Fibroblast of the aortic adventitia (primary cell): ENCODE data around the gene MSH3. TPM values are rescaled to one million over a fixed set of nuclear protein-coding genes. Genes with fewer than 3 reads are reported as not detected.
A peak's percentile ranks its signal among the peaks of the same experiment; 100 is the strongest.
"Not testable (repeated sequence)": the region's sequence is repeated elsewhere in the genome, so short reads cannot be mapped to it uniquely, and the experiment has no call there.

ENCODE experiments used
- DNase-seq: peaks from one replicate; pipeline ENCODE4 v3.0.0-alpha.2; 2010; ENCODE audit warnings: low read depth
- H3K4me3 ChIP-seq: 2 replicates; pipeline ENCODE4 v1.5.1; 2011; ENCODE audit warnings: low read depth, mild to moderate bottlenecking, control low read depth, low read length, moderate library complexity
- total RNA-seq: library from RNA; depleted of rRNA; stranded (reverse); fragments of >200 nt; gene quantifications from 2 replicates; pipeline ENCODE4 v1.2.3, GENCODE V29; 2012; ENCODE audit warnings: low replicate concordance
- TF ChIP-seq, protein P1 (sequence below): IDR thresholded peaks from 2 replicates; pipeline ENCODE4 v1.5.1; 2011; ENCODE audit warnings: mild to moderate bottlenecking, low read length, control low read depth, inconsistent platforms; ENCODE audit not compliant: insufficient read depth

The MSH3 gene
- total RNA-seq, 1 donor, result 25.0 TPM

DNA sequence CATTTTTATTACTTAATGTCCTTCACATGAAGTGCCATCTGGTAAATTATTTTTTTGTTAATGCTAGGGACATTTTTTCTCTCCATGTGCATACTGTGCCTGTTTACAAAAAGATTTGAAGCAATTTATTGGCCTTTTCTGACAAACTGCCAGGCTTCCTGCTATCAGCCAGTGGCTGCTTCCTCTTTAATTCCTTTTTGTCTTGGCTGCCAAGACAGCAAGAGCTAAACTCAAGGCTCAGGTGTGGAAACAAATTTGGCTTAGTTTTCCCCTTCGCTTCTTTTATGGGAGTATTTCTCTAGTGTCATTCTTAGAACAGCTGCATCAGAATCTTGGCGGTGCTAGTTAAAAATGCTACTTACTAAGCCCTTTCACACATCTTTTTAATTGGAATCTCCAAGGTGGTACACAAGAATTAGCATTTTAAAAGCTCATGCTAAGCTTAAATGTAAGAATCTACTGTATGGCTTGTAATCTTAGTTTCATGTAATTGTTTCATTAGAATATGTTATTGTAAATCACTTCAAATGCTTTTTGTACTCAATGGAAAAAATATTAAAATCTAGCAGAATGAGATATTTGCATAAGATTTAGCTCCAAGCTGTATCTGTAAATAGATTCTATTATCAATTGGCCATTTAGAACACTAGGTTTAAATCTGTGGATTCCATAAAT is 171.5 kb downstream of the MSH3 start:
- TF ChIP-seq, protein P1, sequence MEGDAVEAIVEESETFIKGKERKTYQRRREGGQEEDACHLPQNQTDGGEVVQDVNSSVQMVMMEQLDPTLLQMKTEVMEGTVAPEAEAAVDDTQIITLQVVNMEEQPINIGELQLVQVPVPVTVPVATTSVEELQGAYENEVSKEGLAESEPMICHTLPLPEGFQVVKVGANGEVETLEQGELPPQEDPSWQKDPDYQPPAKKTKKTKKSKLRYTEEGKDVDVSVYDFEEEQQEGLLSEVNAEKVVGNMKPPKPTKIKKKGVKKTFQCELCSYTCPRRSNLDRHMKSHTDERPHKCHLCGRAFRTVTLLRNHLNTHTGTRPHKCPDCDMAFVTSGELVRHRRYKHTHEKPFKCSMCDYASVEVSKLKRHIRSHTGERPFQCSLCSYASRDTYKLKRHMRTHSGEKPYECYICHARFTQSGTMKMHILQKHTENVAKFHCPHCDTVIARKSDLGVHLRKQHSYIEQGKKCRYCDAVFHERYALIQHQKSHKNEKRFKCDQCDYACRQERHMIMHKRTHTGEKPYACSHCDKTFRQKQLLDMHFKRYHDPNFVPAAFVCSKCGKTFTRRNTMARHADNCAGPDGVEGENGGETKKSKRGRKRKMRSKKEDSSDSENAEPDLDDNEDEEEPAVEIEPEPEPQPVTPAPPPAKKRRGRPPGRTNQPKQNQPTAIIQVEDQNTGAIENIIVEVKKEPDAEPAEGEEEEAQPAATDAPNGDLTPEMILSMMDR, result no peak
- peak; percentile 4 for DNase-seq
- no peak overlapping the region for H3K4me3 ChIP-seq

GRCh38 chr5:80834710-80835109 is 180.3 kb downstream of the MSH3 start:
- TF ChIP-seq, protein P1, result no peak
- no peak overlapping the region for H3K4me3 ChIP-seq
- DNase-seq, result peak; percentile 2

GRCh38 chr5:80835128-80835527 is 180.7 kb downstream of the MSH3 start:
- H3K4me3 ChIP-seq, result no peak overlapping the region
- TF ChIP-seq, protein P1, result no peak

DNA sequence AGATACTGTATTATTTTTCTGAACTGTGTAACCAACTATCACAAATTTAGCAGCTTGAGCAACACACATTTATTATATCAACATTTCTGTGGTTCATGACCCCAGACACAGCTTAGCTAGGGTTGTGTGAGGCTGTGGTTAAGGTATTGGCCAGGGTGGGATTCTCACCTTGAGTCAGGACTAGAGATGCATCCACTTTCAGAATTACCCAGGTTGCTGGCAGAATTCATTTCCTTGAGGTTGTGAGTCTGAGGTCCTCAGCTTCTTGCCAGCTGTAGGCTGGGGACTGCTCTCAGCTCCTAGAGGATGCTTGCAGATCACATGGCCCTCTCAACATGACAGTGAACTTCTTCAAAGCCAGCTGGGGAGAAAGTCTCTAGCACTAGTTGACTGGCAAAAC is 183.2 kb downstream of the MSH3 start:
- TF ChIP-seq, protein P1, result no peak
- no peak for DNase-seq
- H3K4me3 ChIP-seq, result no peak overlapping the region

More at GRCh38 chr5:80835128-80835527, 180.7 kb downstream of the MSH3 start:
- no peak for DNase-seq

DNA sequence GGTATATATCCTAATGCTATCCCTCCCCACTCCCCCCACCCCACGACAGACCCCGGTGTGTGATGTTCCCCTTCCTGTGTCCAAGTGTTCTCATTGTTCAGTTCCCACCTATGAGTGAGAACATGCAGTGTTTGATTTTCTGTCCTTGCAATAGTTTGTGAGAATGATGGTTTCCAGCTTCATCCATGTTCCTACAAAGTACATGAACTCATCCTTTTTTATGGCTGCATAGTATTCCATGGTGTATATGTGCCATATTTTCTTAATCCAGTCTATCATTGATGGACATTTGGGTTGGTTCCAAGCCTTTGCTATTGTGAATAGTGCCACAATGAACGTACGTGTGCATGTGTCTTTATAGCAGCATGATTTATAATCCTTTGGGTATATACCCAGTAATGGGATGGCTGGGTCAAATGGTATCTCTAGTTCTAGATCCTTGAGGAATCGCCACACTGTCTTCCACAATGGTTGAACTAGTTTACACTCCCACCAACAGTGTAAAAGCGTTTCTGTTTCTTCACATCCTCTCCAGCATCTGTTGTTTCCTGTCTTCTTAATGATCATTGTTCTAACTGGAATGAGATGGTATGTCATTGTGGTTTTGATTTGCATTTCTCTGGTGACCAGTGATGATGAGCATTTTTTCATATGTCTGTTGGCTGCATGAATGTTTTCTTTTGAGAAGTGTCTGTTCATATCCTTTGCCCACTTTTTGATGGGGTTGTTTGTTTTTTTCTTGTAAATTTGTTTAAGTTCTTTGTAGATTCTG is 186.8 kb downstream of the MSH3 start:
- not testable (repeated sequence) for DNase-seq, H3K4me3 ChIP-seq

- H3K4me3 ChIP-seq, DNase-seq: not testable (repeated sequence)
These were observed 192.0 kb downstream of the MSH3 start for GRCh38 chr5:80846422-80846821.

DNA sequence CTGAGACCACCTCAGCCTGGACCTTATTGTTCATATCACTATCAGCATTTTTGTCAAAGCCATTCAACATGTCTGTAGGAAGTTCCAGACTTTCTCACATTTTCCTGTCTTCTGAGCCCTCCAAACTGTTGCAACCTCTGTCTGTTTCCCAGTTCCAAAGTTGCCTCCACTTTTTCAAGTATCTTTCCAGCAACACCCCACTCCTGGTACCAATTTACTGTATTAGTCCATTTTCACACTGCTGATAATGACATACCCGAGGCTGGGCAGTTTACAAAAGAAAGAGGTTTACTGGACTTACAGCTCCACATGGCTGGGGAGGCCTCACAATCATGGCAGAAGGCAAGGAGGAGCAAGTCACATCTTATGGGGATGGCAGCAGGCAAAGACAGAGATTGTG is 195.7 kb downstream of the MSH3 start:
- not testable (repeated sequence) for DNase-seq, H3K4me3 ChIP-seq

- TF ChIP-seq, protein P1, result no peak
- no peak for DNase-seq
- H3K4me3 ChIP-seq, result no peak overlapping the region
These were observed 198.1 kb downstream of the MSH3 start for GRCh38 chr5:80852331-80853245.
